ENCODE data around the gene CLIC6. TPM values are rescaled to one million over a fixed set of nuclear protein-coding genes. Genes with fewer than 3 reads are reported as not detected.
A peak's percentile ranks its signal among the peaks of the same experiment; 100 is the strongest.

Gene CLIC6
- total RNA-seq, 2 donors from 2014 or later = 3.4 to 7.0 TPM

- Histone ChIP-seq H3K36me3 (no peaks in the 10 kb centered on the region), H3K27me3 (replicated peaks; ENCODE audit: insufficient read depth) (no peaks in the 10 kb centered on the region), H3K4me1 (replicated peaks) (peaks cover 6% of the 10 kb centered on the region), H3K27ac (peak overlapping the region; percentile 8 to 54), H3K9me3 (no peaks in the 10 kb centered on the region), H3K4me3 (no peak overlapping the region)
- intact Hi-C loops (cut with DNase I) = no loop called here
- DNase-seq (ENCODE audit: low spot score) = peak; percentile 75
- TF ChIP-seq CTCF (IDR thresholded peaks at IDR 0.05) (no peak), POLR2AphosphoS5 (IDR thresholded peaks at IDR 0.05) (peak; percentile 81)
- WGBS = 80% methylated on average over 7 of the region's 7 CpGs
These were observed 65.9 kb downstream of the CLIC6 start for GRCh38 chr21:34734696-34735095.

GRCh38 chr21:34736116-34736874 is 67.5 kb downstream of the CLIC6 start:
- Histone ChIP-seq H3K36me3 (no peaks in the 10 kb centered on the region), H3K27me3 (replicated peaks; ENCODE audit: insufficient read depth) (no peaks in the 10 kb centered on the region), H3K4me1 (replicated peaks) (no peaks in the 10 kb centered on the region), H3K27ac (peak overlapping the region; percentile 10 to 61), H3K9me3 (no peaks in the 10 kb centered on the region), H3K4me3 (no peak overlapping the region)
- TF ChIP-seq CTCF (IDR thresholded peaks at IDR 0.05) = no peak
- TF ChIP-seq POLR2AphosphoS5 (IDR thresholded peaks at IDR 0.05) = peak; percentile 46
- 69% methylated on average over 6 of the region's 6 CpGs for WGBS
- intact Hi-C loops (cut with DNase I) = no loop called here
- peak; percentile 33 for DNase-seq (ENCODE audit: low spot score)

GRCh38 chr21:34737115-34737514 is 68.3 kb downstream of the CLIC6 start:
- TF ChIP-seq POLR2AphosphoS5 (IDR thresholded peaks at IDR 0.05) (peak; percentile 80), CTCF (IDR thresholded peaks at IDR 0.05) (no peak), POLR2A (IDR thresholded peaks at IDR 0.05) (no peak)
- Histone ChIP-seq H3K4me3 (no peak overlapping the region), H3K9me3 (no peaks in the 10 kb centered on the region), H3K27ac (peak overlapping the region; percentile 10 to 61), H3K27me3 (replicated peaks; ENCODE audit: insufficient read depth) (no peaks in the 10 kb centered on the region), H3K4me1 (replicated peaks) (no peaks in the 10 kb centered on the region), H3K36me3 (no peaks in the 10 kb centered on the region)
- 33% methylated on average over 3 of the region's 3 CpGs for WGBS
- DNase-seq (ENCODE audit: low spot score) = peak; percentile 48
- intact Hi-C loops (cut with DNase I) = no loop called here

GRCh38 chr21:34740198-34740597 is 71.4 kb downstream of the CLIC6 start:
- 88% methylated on average over 1 of the region's 1 CpG for WGBS
- H3K27ac ChIP-seq = no peak overlapping the region
- intact Hi-C loops (cut with DNase I) = loop anchor here (5.0 kb wide), 1 partner anchor 1102 kb away; no protein-coding TSS in a partner anchor

More at GRCh38 chr21:34740198-34740597, 71.4 kb downstream of the CLIC6 start:
- Histone ChIP-seq H3K4me1 (replicated peaks) (peaks cover 4% of the 10 kb centered on the region), H3K36me3 (no peaks in the 10 kb centered on the region), H3K27me3 (replicated peaks; ENCODE audit: insufficient read depth) (no peaks in the 10 kb centered on the region), H3K9me3 (no peaks in the 10 kb centered on the region), H3K4me3 (no peak overlapping the region)
- TF ChIP-seq CTCF (IDR thresholded peaks at IDR 0.05) (no peak), POLR2A (IDR thresholded peaks at IDR 0.05) (no peak), POLR2AphosphoS5 (IDR thresholded peaks at IDR 0.05) (no peak)
- no peak for DNase-seq (ENCODE audit: low spot score)

Data from prostate gland (tissue), 2 donors.